EH (cell line): ENCODE measurements around the gene NTM.
A peak's percentile ranks its signal among the peaks of the same experiment; 100 is the strongest.

Source experiments
- DNase-seq: peaks from one replicate; pipeline ENCODE4 v3.0.0-alpha.2; 2015; ENCODE audit warnings: low read depth

Gene NTM

GRCh38 chr11:131644204-131644795 lies 273.9 kb downstream of the NTM start:
- DNase-seq, result no peak

GRCh38 chr11:131645237-131645636 lies 274.8 kb downstream of the NTM start:
- no peak for DNase-seq

GRCh38 chr11:131649856-131650255 lies 279.4 kb downstream of the NTM start:
- DNase-seq, result no peak

GRCh38 chr11:131652231-131652630 lies 281.8 kb downstream of the NTM start:
- DNase-seq, result no peak

GRCh38 chr11:131653260-131653659 lies 282.8 kb downstream of the NTM start:
- DNase-seq, result no peak

- DNase-seq, result no peak
Measured at GRCh38 chr11:131654849-131655248, 284.4 kb downstream of the NTM start.

- no peak for DNase-seq
Measured at GRCh38 chr11:131656179-131656838, 285.9 kb downstream of the NTM start.

- no peak for DNase-seq
Measured at GRCh38 chr11:131656839-131657211, 286.4 kb downstream of the NTM start.

GRCh38 chr11:131658414-131658813 lies 288.0 kb downstream of the NTM start:
- no peak for DNase-seq

- no peak for DNase-seq
Measured at GRCh38 chr11:131658952-131659351, 288.5 kb downstream of the NTM start.

- DNase-seq, result no peak
Measured at GRCh38 chr11:131659931-131660330, 289.5 kb downstream of the NTM start.

GRCh38 chr11:131661132-131661531 lies 290.7 kb downstream of the NTM start:
- peak; percentile 56 for DNase-seq

- DNase-seq, result no peak
Measured at GRCh38 chr11:131662317-131662972, 292.0 kb downstream of the NTM start.

- no peak for DNase-seq
Measured at GRCh38 chr11:131662993-131663392, 292.6 kb downstream of the NTM start.

- DNase-seq, result no peak
Measured at GRCh38 chr11:131663405-131664200, 293.2 kb downstream of the NTM start.

- no peak for DNase-seq
Measured at GRCh38 chr11:131664293-131664692, 293.9 kb downstream of the NTM start.

- no peak for DNase-seq
Measured at GRCh38 chr11:131664816-131665215, 294.4 kb downstream of the NTM start.

GRCh38 chr11:131665344-131665968 lies 295.0 kb downstream of the NTM start:
- no peak for DNase-seq

GRCh38 chr11:131666006-131666405 lies 295.6 kb downstream of the NTM start:
- DNase-seq, result peak; percentile 56

GRCh38 chr11:131666617-131667016 lies 296.2 kb downstream of the NTM start:
- peak; percentile 74 for DNase-seq

- no peak for DNase-seq
Measured at GRCh38 chr11:131667566-131667965, 297.2 kb downstream of the NTM start.
